DOHH2 (cell line): ENCODE measurements around the gene GPD1L.

Experiments
- EZH2phosphoT487 ChIP-seq: fragments of 200-600 bp; sonication (generic); IDR thresholded peaks from 2 replicates; pipeline ENCODE4 v1.6.1; 2017; ENCODE audit warnings: borderline replicate concordance, mild to moderate bottlenecking, antibody characterized with exemption, low read length, moderate library complexity, mixed read lengths
- TF ChIP-seq, protein P1 (sequence below): fragments of 200-600 bp; sonication (generic); IDR thresholded peaks from one replicate; pipeline ENCODE4 v1.5.1; 2014; ENCODE audit warnings: antibody characterized with exemption, mild to moderate bottlenecking, low read depth, low read length; ENCODE audit not compliant: poor library complexity, severe bottlenecking

GRCh38 chr3:32197991-32198390, 91.6 kb downstream of the GPD1L start:
- TF ChIP-seq, protein P1, sequence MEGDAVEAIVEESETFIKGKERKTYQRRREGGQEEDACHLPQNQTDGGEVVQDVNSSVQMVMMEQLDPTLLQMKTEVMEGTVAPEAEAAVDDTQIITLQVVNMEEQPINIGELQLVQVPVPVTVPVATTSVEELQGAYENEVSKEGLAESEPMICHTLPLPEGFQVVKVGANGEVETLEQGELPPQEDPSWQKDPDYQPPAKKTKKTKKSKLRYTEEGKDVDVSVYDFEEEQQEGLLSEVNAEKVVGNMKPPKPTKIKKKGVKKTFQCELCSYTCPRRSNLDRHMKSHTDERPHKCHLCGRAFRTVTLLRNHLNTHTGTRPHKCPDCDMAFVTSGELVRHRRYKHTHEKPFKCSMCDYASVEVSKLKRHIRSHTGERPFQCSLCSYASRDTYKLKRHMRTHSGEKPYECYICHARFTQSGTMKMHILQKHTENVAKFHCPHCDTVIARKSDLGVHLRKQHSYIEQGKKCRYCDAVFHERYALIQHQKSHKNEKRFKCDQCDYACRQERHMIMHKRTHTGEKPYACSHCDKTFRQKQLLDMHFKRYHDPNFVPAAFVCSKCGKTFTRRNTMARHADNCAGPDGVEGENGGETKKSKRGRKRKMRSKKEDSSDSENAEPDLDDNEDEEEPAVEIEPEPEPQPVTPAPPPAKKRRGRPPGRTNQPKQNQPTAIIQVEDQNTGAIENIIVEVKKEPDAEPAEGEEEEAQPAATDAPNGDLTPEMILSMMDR, result no peak
- no peak for TF ChIP-seq EZH2phosphoT487
